HG03565 (cell line): Measurements from ENCODE around the gene GRIK5.
"Not testable (repeated sequence)": the region's sequence is repeated elsewhere in the genome, so short reads cannot be mapped to it uniquely, and the experiment has no call there.

Experiments
- ATAC-seq: cut with Tn5 transposase; IDR thresholded peaks from one replicate; pipeline ENCODE4 v1.9.1; 2021; ENCODE audit warnings: mild to moderate bottlenecking, moderate library complexity; ENCODE audit not compliant: unreplicated experiment

GRIK5 gene

DNA sequence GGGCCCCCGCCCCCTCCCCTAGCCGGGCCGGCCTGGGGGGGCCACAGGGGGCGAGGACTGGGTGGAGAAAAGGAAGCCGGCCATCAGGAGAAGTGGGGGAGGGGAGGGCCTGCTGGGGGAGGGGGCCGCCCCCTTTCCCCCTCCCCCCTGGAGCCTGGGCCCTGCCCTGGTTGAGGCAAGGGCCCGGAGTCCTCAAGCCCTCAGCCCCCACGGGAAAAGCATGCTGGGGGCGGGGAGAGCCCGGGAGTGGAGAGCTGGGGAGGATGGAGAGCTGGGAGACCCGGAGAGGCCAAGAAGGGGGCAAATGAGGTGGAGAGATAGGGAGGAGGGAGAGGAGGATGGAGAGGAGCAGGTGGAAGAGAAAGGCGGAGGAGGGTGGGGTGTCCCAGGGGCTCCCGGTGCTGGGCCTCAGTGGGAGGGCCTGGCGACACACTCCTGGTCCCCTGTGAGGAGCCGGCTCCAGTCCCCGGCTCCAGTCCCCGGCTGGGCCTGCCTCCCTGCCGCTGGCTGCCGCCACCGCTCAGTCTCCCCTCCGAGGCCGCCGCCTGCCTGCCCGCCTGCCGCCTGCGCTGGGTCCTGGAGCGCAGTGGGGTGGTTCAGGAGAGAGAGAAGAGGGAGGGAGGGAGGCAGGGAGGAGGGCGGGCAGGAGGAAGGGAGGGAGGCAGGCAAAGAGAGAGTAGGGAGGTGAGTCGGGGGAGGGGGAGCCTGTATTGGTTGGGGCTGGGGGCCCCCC lies at the start of gene GRIK5:
Gene GRIK5, minus strand, starts transcription at position 588 of the 733 bp plus-strand sequence. CDS start 4,436 bp downstream, outside the sequence.
- ATAC-seq: no peak

- ATAC-seq: no peak
Observed at GRCh38 chr19:42117076-42117475, 47.1 kb upstream of the GRIK5 start.

- ATAC-seq: no peak
Observed at GRCh38 chr19:42116308-42117075, 46.5 kb upstream of the GRIK5 start.

DNA sequence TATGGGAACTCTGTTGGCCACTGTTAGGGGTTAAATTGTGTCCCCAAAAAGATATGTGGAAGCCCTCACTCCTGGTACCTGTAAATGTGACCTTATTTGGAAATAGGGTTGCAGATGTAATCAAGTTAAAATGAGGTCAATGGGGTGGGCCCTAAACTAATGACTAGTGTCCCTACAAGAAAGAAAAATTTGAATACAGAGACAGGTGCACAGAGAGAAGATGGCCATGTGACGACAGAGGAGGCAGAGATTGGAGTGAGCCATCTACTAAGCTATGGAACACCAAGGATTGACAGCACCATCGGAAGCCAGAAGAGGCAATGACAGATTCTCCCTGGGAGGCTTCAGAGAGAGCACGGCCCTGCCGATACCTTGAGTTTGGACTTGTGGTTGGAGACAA lies 45.7 kb upstream of the GRIK5 start:
- ATAC-seq: no peak

DNA sequence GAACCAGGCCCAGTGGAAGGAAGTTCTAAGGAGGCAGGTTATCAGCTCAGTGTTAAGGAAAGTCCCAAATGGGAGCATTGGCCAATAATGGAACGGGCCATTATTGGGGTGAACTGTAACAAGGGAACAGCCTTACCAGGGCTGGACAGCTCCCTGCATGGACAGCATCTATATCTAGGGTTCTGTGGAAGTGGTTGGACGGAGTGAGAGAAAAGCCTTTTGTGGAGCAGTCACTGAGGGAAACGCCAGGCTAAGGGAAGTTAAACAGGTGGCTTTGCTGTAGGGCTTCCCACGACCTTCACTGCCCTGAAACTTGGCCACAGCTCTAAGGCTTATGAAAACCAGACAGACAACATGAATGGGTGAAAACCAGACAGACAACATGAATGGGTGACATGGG lies 45.2 kb upstream of the GRIK5 start:
- no peak for ATAC-seq

DNA sequence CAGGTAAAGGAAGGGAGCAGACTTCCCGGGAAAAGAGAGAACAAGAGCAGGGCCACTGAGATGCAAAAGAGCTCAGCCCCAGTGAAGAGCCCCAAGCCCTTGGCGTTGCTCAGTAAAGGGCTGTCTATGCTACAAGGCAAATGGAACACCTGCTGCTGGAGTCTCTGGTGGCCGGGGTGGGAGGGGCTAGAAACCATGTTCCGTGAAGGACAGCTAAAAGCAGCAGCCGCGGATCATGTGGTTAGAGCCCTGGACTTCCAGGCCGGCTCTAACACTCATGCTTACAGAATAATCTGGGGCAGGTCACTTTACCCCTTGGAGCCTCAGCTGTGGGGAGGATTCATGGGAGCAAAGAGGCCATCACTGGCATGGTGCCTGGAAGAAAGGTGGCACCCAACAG lies 44.4 kb upstream of the GRIK5 start:
- ATAC-seq: no peak

- ATAC-seq: no peak
Observed at GRCh38 chr19:42113641-42114348, 43.8 kb upstream of the GRIK5 start.

DNA sequence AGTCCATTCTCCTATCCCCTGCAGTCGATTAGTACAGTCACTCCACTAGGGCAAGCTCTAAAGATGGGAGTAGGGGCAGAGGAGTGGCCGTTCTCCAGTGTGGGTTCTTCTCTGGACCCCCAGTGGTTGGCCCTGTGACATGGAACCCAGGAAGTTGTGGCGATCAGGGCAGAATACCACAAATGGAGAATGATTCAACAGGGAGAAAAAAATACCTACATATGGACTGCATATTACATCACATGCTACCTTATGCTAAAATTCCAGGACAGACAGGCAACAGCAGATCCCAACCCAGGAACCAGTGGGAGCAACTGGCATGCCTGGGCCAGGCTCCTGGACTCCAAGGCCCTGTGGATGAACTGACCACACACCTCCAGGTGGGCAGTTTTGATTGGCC lies 41.8 kb upstream of the GRIK5 start:
- no peak for ATAC-seq

DNA sequence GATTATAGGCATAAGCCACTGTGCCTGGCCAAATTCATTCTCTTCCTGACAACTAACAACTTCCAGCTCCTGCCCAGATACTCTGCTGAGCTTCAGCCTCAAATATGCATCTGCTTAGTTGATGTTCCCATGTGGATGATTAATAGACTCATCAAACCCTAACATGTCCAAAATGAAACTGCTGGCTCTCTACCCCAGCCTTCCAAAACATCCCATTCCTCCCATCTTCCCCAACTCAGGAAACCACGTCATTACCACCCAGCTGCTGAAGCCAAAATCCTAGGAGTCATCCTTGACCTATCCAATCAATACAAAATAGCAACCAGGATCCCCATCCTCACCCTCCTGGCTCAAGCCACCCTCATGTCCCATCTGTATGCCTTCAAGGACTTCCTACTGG lies 41.4 kb upstream of the GRIK5 start:
- ATAC-seq: no peak

GRCh38 chr19:42110658-42111057 lies 40.7 kb upstream of the GRIK5 start:
- ATAC-seq: no peak

- no peak for ATAC-seq
Observed at GRCh38 chr19:42109896-42110295, 39.9 kb upstream of the GRIK5 start.

DNA sequence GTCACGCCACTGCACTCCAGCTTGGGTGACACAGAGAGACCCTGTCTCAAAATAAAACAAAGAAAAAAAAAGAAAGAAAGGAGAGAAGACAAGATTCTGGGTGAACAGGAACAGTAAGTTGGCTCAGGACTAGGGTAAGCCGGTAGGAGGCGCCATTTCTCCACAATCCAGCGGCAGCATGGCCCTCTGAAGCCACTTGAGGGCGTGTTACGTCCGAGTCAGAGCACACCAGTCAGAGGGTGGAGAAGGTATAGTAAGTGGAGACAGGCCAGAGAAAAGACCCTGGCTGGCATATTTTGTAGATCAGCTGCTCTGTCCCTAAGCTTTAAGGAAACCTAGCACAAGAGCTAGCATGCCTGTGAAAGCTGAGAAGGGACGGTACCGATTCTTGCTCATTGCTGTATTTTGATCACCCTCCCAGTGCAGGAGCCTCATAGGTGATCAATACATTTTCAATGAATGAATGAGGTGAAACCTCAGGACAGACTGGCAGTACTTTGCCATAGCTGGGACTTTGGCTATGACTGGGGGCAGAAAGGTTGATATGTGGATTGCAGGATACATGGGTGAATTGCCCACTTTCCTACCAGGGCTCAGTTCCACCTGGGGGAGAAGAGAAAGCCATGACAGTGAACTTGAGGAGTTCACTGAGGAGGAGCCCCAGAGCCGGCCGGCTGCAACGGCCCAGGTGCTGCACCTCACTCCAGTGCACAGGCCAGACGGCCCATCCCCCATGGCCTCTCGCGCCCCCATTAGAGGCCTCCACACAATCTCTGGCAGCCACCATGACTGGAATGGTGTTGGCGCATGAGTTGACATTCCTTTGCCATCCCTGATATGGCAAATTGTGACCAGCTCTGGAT lies 38.8 kb upstream of the GRIK5 start:
- peak; percentile 61 for ATAC-seq

- ATAC-seq: no peak
Observed at GRCh38 chr19:42105368-42105767, 35.4 kb upstream of the GRIK5 start.

- ATAC-seq: no peak
Observed at GRCh38 chr19:42102877-42103276, 32.9 kb upstream of the GRIK5 start.

GRCh38 chr19:42100241-42100640 lies 30.2 kb upstream of the GRIK5 start:
- ATAC-seq: not testable (repeated sequence)

- no peak for ATAC-seq
Observed at GRCh38 chr19:42099336-42099925, 29.4 kb upstream of the GRIK5 start.

GRCh38 chr19:42098781-42099180 lies 28.8 kb upstream of the GRIK5 start:
- no peak for ATAC-seq

DNA sequence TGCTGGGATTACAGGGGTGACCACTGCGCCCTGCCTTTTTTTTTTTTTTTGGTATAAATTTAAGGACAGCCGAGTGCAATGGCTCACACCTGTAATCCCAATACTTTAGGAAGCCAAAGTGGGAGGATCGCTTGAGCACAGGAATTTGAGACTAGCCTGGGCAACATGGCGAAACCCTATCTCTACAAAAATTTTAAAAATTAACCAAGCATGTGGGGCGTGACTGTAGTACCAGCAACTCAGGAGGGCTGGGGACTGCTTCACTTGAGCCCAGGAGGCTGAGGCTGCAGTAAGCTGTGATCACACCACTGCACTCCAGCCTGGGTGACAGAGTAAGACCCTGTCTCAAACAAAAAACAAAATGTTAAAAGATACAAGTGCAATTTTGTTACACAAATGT lies 27.5 kb upstream of the GRIK5 start:
- no peak for ATAC-seq

GRCh38 chr19:42096255-42096837 lies 26.3 kb upstream of the GRIK5 start:
- no peak for ATAC-seq

GRCh38 chr19:42095814-42096230 lies 25.8 kb upstream of the GRIK5 start:
- no peak for ATAC-seq
